NCI-H748 treated with DMSO at 0.1 percent for 48 hours (cell line): ENCODE data around the gene HOXA4.
A peak's percentile ranks its signal among the peaks of the same experiment; 100 is the strongest.

Experiments
- DNase-seq: peaks from one replicate; lab custom pipeline; 2025; lab: John Stamatoyannopoulos, UW

HOXA4 gene

DNA sequence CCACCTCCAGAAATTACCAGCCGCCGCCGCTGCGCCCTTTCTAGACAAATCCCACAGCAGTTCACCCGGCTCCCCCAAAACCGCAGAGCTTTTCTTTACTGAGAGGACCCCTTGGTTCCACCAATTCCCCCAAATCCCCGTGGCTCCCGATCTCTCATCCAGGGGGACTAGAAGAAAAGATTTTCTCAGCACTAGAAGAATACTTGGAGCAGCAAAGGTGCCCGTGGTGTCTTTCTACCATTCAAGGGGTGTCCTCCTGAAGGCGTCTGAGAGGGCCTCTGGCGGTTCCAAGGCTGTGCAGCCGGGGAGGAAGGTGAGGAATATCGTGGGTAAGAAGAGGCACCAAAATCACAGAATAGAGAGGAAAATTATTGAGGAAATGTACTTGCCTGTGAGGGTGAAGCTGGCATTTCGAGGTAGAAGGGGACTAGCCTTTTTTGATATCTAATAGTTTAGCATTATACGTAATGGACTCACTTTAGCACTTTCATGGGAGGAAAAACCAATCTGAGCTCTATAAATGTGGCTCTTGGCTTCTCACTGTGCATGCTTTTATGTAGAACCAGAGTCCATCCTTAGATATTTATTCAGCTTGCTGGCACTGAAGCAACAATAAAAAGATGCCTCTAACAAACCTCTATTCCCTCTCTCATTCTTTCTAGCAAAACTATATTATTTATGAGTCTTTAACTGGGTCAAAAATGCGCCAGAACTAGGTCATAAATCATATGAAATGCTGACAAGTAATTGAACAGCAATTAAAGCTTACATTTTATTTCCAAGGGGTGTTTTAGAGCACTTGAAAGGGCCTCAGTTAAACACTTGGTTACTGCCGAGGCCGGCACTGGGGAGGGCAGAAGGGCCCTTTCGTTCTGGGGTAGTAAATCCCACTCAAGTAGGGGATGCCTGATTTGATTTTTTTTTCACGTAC is 14.3 kb downstream of the HOXA4 start:
- DNase-seq = no peak

DNA sequence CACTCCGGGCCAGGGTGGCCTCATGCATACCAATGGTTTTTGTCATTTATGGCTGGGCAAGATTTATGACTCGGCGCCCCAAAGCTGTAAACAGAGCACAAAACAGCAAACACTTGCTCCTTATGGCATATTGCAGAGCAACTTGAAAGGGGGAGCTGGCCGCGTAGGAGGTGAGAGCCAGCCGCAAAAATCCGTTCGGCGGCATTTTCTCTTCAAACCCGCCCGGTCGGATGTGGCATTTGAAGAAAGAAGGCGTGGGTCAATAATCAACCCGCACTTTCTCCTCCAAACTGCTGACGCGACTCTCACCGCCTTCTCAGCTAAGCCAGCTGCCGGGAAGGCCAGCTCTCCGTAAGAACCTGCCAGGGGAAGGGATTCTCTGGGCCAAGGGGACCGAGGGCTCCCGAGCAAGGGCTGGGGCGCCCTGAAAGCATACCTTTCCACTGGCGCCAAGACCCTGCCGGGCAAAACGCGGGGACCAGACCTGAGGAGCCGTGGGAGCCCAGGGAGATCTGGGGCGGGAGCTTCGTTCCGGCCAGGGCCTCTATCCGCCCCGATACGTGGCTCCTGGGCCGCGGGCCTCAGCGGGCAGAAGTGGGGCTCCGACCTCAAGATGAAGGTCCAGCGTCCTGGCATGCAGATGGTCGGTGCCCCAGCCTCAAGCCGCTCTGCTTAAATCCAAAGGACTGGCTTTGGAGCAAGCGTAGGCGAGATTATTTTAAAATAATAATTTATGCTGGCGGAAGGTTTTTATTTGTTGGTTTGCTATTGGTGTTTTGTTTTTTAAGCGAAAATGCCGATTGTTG is 15.1 kb downstream of the HOXA4 start:
- DNase-seq = no peak

DNA sequence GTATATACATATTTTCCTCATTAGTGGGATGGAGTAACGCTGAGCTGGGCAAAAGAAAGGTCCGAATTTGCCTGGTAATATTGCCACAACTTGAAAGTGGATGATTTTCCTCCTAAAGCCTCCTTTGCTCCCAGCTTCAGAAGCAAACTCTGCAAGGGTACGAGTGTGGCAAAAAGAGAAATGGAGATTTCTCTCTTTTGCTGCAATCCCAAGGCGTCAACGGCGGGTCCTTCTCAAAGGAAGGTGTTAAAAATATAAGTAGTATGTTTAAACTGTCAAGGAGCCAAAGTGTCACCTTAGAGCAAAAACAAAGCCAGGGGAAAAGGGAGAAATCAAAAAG is 15.7 kb downstream of the HOXA4 start:
- no peak for DNase-seq

DNA sequence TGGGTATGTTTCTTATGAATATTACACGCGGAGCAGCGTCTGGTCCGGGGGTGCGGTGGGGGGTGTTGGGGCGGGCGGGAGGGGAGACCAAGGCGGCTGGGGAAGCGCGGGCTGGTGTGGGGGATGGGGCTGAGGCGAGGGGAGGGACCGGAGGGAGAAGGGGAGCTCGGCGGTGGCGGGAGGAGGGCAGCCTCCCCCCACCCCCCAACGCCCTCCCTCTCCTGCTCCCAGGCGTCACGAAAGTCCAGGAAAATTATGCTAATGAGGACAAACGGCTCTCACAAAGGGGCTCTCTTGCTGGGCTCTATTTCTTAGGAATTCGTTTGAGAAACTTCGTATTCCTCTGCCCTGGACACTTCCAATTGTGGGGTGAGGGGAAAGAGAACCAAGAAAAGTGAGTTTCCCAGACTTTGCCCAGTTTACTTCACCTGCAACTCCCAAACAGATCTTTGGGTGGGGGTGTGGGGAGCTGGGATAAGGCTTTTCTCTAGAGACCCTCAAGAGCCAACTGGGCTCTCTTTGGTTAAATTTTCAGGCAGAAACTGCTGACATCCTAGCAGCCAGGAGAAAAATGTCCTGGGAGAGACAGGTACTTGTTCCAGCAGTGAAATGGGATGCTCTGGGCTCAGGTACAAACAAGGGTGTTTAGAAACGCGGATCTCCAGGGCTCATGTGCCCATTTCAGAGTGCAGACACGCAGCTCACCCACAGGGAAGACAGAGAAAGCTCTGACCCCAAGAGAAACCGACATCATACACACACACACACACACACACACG is 16.4 kb downstream of the HOXA4 start:
- DNase-seq = peak; percentile 32

DNA sequence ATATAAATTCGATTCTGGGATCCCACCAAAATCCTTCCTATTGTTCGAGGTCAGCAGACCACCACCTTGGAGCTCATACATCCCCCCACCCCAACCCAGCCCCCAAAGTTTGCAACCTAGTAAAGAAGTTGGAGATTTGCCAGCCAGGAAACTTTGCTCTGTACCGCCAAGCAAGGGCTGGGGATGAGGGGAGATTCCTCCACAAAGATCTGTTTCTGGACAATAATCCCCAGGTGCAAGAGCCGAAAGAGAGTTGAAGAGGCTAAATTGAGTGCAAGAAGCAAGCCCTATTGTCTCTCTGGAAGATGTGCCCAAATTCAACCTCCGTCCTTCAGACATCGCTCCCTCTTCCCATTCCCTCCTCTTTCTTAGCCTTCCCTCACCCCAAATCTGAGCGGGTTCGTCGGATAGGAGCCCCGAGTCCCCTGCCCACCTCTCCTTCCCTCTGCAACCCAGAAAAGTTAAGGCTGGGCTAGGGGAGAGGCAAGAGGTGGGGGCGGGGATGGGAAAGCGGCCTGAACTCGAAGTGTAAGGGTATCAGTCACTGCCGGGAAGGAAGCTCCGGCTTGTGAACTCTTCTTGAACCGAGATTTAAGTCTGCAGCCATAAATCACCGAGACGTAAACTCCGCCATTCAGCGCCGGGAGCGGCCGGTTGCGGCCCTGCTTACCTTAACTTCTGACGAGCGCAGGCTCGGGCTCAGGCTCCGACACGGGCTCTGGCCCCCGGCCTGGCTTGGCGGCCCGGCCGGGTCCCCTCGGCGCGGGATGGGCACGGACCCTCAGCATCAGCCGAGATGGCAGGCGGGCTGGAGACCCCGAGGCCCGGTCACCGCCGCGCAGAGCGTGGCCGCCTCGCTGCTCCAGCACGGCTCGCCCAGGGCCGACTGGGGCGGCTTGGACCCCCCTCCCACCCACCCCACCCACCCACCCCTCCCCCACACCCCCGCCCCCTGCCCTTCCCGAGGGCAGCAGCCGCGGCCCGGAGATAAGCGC is 17.3 kb downstream of the HOXA4 start:
- DNase-seq = no peak

DNA sequence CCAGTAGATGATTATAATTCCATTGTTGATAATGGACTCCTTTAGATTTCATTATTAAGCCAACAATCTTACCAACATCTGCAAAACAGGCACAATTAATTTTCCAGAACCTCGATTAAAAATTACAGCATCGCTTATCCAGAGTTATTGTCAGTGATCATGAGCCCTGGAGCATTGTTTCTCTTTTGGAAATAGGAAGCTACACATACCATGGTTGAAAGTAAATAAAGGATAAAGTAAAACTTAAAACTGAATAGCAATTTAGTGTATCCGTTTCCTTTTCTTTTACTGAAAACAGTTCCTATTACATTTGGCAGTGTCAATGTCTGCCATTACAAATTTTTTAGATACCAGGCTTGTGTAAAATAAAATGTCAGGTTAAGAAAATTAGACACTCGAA is 18.2 kb downstream of the HOXA4 start:
- DNase-seq = no peak

DNA sequence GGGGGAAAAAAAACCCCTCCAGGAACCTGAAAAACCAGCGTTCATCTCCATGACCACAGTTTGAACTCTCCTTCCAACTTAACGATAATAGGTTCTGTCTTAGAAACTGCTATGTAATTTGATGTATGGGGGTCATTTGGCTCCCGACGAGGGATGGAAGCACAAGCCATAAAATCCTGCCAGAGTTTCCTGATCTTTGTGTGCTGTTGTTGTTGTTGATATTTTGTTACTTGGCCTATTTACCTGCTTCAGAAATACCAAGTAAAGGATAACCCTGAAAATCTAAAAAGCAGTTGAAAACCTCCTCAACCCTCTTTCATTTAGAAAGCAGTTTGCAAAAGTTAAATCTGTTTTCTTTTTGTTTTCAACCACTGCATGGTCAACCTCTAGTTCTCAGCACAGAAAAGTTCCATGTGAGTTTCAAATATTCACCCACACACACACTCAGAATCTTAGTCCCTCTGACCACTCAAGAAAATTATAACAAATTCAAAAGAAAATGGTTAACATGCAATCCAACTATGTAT is 18.7 kb downstream of the HOXA4 start:
- no peak for DNase-seq

DNA sequence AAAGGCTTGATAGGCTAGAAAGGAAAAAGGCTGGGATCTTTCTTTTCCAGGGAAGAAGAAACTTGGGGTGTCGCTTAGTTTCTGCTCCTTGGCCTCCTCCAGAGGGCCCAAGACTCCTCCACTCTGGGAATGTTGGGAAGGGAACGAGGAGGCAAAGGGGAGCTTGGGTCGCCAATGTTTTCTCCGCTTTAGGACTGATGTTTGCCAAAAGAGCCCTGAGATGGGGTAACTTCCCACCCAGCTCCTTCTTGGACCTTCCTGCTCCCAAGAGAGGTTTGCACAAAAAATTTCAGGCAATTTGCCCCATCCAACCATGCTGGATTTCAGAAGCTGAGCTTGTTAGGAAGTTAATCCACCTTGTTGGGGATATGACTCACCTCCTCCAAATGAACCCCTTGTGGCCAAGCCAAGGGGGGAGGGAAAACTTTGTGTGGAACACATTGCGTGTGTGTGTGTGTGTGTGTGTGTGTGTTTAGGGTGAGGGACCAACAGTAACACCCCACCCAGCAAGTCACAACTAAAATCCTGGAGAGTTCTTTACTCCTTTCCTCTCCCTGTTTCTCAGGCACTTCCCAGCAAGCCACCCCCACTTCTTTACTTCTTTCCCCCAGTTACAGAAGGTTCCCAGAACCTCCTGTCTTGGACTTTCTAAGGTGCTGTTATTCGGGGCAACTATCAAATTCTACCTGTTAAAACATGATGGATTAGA is 19.4 kb downstream of the HOXA4 start:
- DNase-seq = no peak

DNA sequence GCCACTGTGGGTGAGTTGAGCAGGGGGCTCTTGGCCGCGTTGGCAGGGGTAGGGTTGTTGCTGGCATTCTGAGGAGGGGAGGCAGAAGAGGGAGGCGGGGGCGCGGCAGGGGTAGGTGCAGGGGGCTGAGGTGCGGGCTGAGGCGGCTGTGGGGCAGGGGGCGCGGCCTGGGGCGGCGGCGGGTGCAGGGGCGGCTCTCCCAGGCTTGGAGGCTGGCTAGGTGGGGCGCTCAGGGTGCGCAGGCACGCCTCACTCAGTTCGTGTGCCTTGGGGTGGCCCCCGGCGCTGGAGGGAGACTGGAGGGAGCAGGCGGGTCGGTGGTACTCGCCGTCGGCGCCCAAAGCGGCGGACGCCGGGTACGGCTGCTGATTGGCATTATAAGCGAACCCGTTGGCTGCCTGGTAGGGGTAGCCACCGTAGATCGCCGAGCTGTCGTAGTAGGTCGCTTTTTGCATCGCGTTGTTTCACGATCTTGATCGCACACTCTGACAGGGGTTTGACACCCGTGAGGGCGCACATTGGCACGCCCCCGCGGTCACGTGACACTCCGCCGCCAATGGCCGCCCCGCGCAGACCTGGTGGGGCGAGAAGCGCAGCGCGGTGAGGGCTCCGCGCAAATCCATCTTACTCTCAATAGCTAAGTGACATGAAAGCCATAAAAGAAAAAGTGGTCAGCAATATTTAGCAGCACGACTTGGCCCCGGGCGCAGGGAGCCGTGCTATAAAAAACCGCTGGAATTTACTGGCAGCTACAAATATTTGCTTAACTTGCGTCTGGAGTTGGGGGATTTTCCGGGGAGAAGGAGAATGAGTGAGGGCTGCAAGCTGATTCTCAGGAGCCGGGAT is 20.1 kb downstream of the HOXA4 start:
- no peak for DNase-seq

DNA sequence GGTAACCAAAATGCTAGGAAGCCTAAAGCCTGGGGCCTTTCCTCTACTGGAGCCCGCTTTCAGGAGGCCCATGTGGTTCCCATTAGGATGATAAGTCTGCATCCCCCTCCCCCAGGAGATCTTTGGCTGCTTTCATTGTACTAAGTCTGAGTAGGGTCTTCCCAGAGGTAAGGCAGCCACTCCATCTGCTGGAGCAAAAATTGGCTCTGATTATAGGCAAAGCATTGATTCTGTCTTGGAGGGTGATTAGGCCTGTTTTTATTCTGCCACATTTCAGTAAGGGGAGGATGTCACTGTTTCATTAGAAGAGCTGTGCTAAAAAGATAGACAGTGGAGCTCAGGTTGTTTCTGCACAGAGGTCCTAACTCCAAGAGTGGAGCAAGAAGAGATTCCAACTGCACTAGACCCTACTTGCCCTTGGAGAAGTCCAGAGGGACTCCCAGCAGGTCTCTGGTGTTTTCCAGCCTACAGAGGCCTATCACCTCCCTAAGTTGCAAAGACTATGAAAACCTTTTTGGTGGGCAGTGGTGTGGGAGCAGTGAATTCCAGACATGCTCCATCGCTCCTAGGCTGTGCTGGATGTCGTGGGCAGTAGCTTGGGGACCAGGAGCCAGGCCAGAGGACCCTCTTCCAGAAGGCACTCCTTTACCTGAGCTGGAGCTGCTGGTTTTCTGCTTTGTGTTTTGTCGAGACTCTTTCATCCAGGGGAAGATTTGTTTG is 20.9 kb downstream of the HOXA4 start:
- DNase-seq = no peak

DNA sequence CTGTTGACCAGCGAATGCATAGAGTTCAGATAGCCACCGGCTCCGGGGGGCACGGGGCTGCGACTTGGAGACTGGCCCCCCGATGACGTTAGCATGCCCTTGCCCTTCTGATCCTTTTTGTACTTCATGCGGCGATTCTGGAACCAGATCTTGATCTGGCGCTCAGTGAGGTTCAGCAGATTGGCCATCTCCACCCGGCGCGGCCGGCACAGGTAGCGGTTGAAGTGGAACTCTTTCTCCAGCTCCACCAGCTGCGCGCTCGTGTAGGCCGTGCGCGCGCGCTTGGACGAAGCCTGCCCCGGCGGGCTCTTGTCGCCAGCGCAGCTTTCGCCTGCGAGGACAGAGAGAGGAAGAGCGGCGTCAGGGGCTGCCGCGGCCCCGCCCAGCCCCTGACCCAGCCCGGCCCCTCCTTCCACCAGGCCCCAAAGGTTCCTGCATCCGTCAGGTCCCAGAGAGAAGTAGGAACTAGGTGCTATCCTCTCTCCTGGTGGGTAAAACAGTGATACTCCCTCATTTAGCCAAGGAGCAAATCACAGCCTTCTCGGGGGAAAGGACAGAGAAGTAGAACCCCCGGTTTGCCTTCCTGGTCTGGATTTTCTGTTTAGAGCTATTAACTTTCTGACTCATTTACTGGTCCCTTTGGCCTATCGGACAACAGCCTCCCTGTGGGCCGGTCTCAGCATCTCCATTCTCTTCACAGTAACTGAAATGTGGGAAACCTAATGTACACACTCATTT is 22.0 kb downstream of the HOXA4 start:
- no peak for DNase-seq

DNA sequence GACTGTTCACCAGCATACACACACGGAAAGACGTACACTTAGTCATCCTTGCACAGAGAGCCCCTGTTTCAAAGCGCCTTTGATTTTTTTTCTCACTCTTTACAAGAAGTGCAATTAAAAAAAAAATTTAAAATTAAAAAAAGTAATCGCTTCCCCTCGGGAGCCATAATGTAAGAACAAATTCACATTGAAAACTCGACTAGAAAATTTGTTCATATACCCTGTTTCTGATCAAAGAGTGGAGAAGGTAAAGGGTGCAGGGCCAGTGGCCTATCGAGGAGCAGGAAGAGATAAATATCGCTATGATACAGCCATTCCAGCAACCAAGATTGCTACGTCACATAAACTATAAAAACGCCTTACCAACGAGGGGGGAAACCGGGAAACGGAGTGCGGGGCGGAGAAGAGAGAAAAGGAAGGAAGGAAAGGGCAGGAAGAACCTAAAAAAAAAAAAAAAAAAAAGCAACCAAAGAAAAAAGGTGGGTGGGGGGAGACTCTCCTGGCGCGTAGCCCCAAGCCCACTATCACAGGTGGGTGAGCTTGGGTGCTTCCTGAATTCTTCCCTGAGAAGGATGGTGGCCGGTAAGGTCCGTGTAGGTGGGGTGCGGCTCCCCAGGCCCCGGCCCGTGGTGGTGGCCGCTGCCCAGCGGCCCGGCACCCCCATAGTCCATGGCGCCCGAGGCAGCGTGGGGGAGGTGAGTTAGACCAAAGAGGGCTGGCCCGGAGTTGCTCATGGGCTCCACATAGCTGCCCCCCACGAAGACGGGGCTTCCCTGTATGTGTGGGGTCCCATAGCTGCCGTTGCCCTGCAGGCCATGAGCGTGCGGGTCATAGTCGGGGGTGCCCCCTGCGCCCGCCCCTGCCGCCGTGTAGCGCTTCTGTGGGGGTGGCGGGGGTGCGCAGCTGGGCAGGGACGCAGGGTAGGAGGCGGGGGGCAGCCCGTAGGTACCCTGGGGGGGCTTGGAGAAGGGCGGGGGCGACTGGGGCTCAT is 22.9 kb downstream of the HOXA4 start:
- no peak for DNase-seq

DNA sequence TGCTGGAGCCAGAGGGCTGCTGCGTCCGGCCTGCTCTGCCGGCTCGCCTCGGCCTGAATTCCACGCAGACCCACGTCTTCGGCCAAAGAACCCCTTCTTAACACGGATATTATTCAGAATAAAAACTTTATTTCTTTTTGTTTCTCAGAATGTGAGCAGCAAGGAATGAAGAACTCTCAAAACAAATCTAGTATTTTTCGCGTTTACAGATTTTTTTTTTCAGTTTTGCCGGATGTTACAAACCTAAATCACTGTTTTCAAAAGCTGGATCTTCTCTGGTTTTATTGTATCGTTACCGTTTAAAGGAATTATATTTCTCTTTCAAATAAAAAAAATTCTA is 23.7 kb downstream of the HOXA4 start:
- DNase-seq = no peak

DNA sequence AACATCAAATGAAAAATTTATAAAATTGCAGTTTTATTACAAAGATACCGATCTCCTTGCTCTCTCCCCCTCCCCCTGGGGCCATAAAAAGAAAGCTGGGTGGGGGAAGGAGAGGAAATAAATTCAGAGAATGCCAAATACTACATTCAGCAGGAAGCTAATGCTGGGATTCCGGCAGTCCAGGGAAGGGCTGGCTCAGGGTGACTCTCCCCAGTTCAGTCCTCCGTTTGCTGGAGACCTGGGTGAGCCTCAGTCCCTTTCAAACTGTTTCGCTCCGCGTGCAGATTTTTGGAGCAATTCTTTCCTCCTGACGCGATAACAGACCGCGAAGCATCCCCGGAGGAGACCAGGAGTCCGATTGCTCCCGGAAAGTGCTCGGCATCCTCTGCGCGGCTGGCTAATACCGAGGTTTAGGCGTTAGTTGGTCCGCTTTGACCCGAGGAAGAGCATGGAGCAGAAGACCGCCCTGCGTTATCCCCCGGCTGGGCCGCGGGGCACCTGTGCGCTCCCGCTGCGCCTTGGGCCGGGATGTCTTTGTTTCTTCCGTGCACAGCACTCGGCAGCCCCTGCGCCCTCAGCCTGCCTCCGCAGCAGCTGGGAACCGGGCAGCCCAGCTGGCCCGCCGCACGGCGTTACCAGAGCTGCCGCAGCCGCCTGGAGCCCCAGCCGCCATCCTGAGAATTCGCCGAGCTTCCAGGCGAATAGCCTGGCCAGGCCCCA is 24.2 kb downstream of the HOXA4 start:
- no peak for DNase-seq

DNA sequence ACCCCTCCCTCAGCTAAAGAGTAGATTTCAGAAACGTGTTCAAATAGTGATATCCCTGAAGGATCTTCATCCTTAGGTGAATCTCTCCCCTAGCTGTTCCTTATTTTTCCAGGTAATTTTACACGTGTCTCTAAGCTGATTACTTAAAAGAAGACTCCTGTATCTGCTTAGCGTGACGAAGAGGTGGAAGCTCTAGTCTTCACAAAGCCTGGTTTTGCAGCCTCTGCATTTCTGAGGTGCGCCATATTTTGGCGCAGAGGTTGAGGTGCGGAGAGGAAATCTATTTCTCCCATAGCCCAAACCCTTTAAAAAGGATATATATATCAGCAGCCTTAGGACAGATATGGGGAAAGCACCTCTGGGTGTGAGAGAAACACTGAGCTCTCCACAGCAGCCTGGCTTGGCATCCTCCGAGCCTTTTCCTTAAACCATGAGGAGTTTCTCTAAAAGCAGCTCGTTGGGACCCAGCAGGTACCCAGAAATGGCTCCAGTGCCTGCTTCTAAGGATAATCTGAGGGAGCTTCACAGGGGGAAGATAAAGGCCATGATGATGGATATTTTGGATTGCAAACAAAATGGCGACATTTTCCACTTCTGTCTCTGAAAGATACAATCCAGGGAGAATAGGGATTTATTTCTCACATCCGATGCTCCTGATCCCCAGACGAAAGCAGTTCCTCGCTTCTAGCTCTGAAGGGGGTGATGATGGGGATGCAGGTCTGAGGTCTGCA is 25.1 kb downstream of the HOXA4 start:
- DNase-seq = no peak
